ENCODE data around the gene RBPJL. TPM values are rescaled to one million over a fixed set of nuclear protein-coding genes. Genes with fewer than 3 reads are reported as not detected.
"Not testable (repeated sequence)": the region's sequence is repeated elsewhere in the genome, so short reads cannot be mapped to it uniquely, and the experiment has no call there.

The RBPJL gene
- total RNA-seq, 1 donor from 2014 or later, result not detected

DNA sequence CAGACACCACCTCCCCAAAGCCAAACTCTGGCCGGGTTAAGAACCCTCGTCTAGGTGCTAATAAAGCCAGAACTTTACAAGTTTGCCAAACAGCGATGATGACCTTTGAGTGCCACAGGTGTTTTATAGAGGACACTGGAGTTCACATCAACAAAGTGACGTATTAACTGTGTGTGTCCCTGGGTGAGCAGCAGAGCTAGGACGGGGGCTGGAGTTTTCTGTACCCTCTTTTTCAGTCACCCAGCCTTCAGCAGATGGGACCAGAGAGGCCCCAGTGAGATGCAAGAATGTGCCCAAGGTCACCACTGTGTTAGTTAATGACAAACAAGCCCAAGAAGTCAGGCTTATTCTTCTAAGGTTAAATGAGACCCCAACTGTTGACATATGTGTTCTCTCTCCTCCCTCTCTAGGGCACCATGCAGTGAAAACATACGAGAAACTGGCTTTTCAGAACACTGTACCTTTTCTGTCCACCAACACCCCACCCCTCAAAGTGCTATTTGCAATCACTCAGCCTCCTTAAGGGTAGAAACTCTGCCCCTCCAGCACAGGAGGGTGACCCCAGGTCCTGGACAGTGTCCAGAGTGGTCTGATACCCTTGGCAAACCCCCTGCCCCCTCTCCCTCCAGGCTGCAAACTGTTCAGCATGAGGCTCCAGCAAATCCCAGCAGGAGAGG is 36.4 kb downstream of the RBPJL start:
- Mint-ChIP-seq H3K4me1 (ENCODE audit: low read depth) (peaks cover 55% of the 10 kb centered on the region), H3K27ac (no peak overlapping the region), H3K36me3 (ENCODE audit: low read depth) (peaks cover 71% of the 10 kb centered on the region), H3K9me3 (no peaks in the 10 kb centered on the region), H3K27me3 (ENCODE audit: low read depth) (no peaks in the 10 kb centered on the region), H3K4me3 (ENCODE audit: low read depth) (no peak overlapping the region)
- intact Hi-C loops (cut with micrococcal nuclease), result no loop called here
- DNase-seq (ENCODE audit: low spot score), result no peak

DNA sequence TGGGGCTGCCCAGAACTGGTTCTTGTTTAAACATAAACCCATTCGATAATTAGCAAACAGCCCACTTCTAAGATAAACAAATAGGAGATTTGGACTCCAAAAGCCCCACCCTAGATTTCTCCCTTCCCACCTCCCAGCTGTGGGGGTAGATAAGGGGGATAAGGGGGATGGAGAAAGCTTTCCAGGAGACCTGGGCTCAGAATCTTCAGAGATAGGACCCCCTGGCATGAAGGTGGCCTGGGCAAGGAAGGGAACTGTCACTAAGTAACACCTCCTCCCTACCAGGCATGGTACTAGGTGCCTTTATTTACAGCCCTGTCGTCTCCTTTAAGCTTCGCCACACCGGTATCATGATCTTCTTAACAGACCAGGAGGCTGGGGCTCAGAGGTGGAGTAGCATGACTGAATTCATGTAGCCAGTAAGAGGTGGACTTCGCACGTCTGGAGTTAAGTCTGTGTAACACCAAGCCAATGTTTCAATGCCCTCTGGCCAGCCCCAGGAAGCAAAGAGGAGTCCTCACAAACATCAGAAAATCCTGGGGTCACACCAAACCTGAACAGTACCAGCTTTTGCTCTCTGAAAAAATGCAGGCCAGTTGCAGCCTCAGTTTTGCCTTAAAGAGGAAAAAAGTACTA is 37.0 kb downstream of the RBPJL start:
- H3K36me3 Mint-ChIP-seq (ENCODE audit: low read depth), result peaks cover 69% of the 10 kb centered on the region

DNA sequence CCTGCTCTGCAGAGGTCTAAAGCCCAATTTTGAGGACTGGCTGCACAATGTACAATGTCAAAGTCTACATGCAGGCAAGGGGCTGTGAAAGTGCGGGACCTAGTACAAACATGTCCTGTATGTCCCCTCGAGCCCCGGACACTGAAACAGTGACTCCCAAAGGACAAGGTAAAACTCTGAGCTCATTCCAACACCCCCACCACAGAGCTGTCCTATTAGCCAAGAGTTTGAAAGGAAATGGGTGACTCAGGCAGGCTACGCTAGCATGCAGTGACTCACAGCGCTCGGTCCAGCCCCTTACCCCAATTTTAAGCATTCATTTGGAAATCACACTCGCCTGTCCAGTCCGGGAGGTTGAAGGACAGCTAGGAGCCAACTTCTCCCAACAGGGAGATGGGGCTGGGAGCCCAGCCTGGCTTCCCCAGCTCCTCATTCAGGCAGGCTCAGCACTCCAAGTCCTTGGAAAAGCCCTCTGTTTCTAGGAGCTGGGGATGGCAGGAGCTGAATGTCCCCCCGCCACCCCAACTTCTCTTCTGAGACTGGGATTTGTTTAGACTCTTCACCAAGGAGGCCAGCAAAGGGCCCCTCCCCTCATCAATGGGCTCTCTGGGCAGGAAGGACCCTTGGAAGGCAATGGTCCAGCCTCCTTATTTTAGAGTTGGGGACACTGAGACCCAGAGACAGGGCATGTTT is 37.7 kb downstream of the RBPJL start:
- Mint-ChIP-seq H3K4me3 (ENCODE audit: low read depth) (peak overlapping the region; percentile 87), H3K9me3 (no peaks in the 10 kb centered on the region), H3K27me3 (ENCODE audit: low read depth) (no peaks in the 10 kb centered on the region), H3K27ac (no peak overlapping the region), H3K36me3 (ENCODE audit: low read depth) (peaks cover 64% of the 10 kb centered on the region), H3K4me1 (ENCODE audit: low read depth) (peaks cover 59% of the 10 kb centered on the region)
- intact Hi-C loops (cut with micrococcal nuclease), result no loop called here
- no peak for DNase-seq (ENCODE audit: low spot score)

More for the DNA sequence above, 37.0 kb downstream of the RBPJL start:
- H3K27me3 Mint-ChIP-seq (ENCODE audit: low read depth), result no peaks in the 10 kb centered on the region
- H3K27ac Mint-ChIP-seq, result no peak overlapping the region
- H3K9me3 Mint-ChIP-seq, result no peaks in the 10 kb centered on the region
- no peak for DNase-seq (ENCODE audit: low spot score)
- intact Hi-C loops (cut with micrococcal nuclease), result no loop called here
- no peak overlapping the region for H3K4me3 Mint-ChIP-seq (ENCODE audit: low read depth)
- H3K4me1 Mint-ChIP-seq (ENCODE audit: low read depth), result peaks cover 58% of the 10 kb centered on the region

DNA sequence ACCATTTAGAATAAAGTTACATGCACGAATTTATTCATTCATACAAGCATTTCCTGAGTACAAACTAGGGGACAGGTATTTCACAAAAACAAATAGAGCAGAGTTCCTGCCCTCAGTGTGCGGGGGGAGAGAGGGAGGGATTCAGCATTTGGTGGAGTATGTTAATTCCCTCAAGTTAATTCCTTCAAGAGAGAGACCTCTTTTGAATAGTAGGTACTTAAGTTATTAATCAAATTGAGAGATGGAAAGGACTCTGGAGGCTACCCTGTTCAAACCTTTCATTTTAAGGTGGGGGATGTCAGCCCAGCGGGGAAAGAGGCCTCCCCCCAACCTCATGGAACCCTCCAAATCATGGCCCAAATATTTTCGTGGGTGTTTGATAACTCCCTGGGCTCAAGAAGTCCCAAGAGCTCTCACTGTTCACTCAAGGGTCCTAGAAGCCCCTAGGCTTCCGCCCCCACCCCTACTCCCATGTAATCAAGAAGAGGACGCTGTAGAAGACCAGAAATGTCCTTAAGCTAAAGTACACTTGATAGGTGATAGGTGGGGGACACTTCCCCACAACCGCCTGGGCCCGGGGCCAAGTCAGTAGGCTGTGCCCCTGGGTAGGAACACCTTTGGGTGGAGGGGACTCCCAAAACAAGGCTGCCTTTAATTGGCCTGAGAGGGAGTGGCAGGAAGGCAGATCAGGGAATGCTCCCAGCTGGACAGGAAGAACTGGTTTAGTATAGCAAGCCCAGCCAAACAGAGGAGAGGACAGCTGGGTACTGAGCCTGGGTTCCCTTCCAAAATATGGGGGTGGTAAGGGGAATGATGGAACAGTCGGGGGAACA is 38.7 kb downstream of the RBPJL start:
- Mint-ChIP-seq H3K36me3 (ENCODE audit: low read depth) (peaks cover 54% of the 10 kb centered on the region), H3K4me1 (ENCODE audit: low read depth) (peaks cover 64% of the 10 kb centered on the region), H3K27ac (peak overlapping the region; percentile 42), H3K9me3 (no peaks in the 10 kb centered on the region), H3K4me3 (ENCODE audit: low read depth) (peak overlapping the region; percentile 87), H3K27me3 (ENCODE audit: low read depth) (no peaks in the 10 kb centered on the region)
- DNase-seq (ENCODE audit: low spot score), result no peak
- intact Hi-C loops (cut with micrococcal nuclease), result no loop called here

DNA sequence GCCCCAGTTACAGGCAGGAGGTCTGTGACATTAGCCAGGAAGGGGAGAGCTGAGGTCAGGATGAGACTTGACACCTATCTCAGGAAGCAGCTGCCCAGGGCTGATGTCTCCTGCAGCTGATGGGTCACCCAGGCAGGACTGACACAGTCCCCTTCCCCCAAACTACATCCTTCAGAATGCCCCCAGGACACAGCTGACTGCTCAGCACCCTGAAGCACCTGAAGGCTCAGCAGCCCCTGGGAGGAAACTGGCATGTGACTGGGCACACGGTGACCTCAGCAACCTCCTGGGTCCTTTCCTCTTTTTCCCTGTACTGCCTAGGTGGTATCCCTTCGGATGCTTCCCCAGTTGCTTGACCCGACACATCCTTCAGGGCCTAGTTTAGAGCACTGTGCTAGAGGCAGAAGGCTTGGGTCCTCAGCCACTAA is 39.7 kb downstream of the RBPJL start:
- Mint-ChIP-seq H3K27ac (peak overlapping the region; percentile 50), H3K4me3 (ENCODE audit: low read depth) (peak overlapping the region; percentile 87), H3K9me3 (no peaks in the 10 kb centered on the region), H3K36me3 (ENCODE audit: low read depth) (peaks cover 45% of the 10 kb centered on the region), H3K27me3 (ENCODE audit: low read depth) (no peaks in the 10 kb centered on the region), H3K4me1 (ENCODE audit: low read depth) (peaks cover 61% of the 10 kb centered on the region)
- DNase-seq (ENCODE audit: low spot score), result no peak
- intact Hi-C loops (cut with micrococcal nuclease), result loop anchor here (1.0 kb wide), 1 partner anchor 8 kb away; no protein-coding TSS in a partner anchor

DNA sequence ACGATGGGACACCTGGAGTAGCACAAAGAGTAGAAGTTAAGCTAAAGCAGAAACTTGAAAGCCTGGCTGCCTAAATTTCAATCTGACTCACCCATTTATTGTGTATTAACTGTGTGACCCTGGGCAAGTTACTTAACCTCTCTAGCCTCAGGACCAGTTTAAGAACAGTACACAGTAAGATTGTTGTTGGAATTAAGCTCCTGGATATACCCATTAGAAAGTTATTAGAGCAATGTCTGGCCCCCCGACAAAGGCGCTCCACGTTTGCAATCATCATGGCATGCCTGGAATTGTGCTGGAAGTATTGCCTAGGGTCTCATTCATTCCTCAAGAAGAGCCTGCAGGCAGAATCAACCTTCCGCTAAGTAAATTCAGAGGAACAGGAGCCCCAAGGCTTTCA is 40.2 kb downstream of the RBPJL start:
- peaks cover 41% of the 10 kb centered on the region for H3K36me3 Mint-ChIP-seq (ENCODE audit: low read depth)
- no peak for DNase-seq (ENCODE audit: low spot score)
- intact Hi-C loops (cut with micrococcal nuclease), result loop anchor here (1.0 kb wide), 1 partner anchor 7 kb away; no protein-coding TSS in a partner anchor
- peak overlapping the region; percentile 50 for H3K27ac Mint-ChIP-seq
- peak overlapping the region; percentile 87 for H3K4me3 Mint-ChIP-seq (ENCODE audit: low read depth)
- H3K9me3 Mint-ChIP-seq, result no peaks in the 10 kb centered on the region
- H3K4me1 Mint-ChIP-seq (ENCODE audit: low read depth), result peaks cover 60% of the 10 kb centered on the region
- H3K27me3 Mint-ChIP-seq (ENCODE audit: low read depth), result no peaks in the 10 kb centered on the region

DNA sequence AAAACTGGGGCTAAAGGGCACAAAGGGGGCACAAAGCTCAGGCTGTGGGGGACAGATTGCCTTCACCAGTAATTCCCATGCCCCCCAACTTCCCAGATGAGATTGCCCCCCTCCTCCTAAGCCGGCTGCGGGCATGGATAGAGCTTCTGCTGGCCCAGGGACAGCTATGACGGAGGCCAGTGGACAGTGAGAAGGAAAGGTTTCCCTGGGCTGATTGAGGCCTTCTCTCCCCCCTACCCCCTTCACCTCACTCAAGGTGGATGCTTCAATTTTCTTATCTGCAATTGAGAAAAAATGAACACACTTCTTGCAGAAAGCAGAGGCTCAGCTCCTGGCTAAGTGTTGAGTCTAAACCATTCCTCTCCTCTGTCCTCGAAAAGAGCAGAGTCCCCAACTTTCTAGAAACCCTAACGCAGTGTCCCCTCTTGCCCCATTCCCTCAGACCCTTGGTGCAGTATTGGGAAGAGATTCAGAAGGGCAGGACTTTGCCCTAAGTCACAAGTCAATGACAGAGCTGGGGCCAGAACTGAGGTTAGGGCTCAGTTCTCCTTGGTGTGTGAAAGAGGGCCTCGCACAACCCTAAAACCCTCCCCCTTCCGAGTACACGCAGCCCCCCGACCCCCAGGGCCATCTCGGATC is 40.8 kb downstream of the RBPJL start:
- H3K4me1 Mint-ChIP-seq (ENCODE audit: low read depth), result peaks cover 59% of the 10 kb centered on the region
- no peaks in the 10 kb centered on the region for H3K27me3 Mint-ChIP-seq (ENCODE audit: low read depth)
- H3K27ac Mint-ChIP-seq, result peak overlapping the region; percentile 50
- DNase-seq (ENCODE audit: low spot score), result no peak
- intact Hi-C loops (cut with micrococcal nuclease), result no loop called here
- H3K9me3 Mint-ChIP-seq, result no peaks in the 10 kb centered on the region
- H3K36me3 Mint-ChIP-seq (ENCODE audit: low read depth), result peaks cover 40% of the 10 kb centered on the region
- H3K4me3 Mint-ChIP-seq (ENCODE audit: low read depth), result peak overlapping the region; percentile 87

DNA sequence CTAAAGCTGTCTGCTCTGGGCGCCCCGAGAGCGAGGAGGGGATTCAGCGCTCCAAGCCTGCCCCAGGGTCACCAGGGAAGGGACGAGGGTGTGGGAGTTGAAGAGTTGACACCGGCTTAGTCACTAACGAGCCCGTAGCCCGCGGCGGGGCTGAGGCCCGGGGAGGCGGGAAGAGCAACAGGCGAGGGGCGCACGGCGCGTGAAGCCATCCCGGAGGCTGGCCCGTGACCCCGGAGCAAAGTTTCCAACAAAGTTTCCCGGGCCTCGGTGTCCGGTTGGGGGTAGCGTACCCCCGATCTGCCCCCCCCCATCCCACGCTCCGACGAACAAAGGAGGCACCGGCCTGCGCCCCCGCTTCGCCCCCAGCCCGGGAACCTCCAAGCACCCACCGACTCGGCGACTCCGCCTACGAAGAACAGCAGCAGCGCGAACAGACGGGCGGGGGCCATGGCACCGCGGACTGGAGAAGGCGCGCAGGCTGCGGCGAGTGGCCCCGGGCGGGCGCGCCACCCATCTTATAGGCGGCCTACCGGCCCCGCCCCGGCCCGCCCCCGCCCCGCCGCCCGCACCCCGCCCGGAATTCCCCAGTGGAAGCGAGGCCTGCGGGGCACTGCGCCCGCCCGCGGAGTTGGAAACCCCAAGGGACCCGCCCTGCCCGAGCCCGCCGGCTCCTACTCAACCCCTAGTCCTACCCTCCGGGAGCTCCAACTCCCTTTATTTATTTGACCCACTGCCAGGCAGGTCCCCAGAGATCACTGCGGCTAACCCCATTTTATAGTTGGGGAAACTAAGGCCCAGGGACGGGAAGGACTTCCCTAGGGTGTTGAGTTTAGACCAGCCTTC is 41.5 kb downstream of the RBPJL start, which contains the start of gene SDC4:
TSS of gene SDC4 (minus strand) at position 489 of the 843 bp plus-strand sequence. CDS start at position 449, 40 bp downstream.
- Mint-ChIP-seq H3K4me1 (ENCODE audit: low read depth) (peaks cover 55% of the 10 kb centered on the region), H3K27ac (peak within 1 kb of the TSS; percentile 68), H3K4me3 (ENCODE audit: low read depth) (peak within 1 kb of the TSS; percentile 87), H3K27me3 (ENCODE audit: low read depth) (no peaks in the 10 kb centered on the region), H3K9me3 (no peaks in the 10 kb centered on the region), H3K36me3 (ENCODE audit: low read depth) (peaks cover 38% of the 10 kb centered on the region)
- DNase-seq (ENCODE audit: low spot score), result peak; percentile 61
- intact Hi-C loops (cut with micrococcal nuclease), result loop anchor here (1.0 kb wide), 1 partner anchor 15 kb away; the partner anchor contains the start of gene SYS1

DNA sequence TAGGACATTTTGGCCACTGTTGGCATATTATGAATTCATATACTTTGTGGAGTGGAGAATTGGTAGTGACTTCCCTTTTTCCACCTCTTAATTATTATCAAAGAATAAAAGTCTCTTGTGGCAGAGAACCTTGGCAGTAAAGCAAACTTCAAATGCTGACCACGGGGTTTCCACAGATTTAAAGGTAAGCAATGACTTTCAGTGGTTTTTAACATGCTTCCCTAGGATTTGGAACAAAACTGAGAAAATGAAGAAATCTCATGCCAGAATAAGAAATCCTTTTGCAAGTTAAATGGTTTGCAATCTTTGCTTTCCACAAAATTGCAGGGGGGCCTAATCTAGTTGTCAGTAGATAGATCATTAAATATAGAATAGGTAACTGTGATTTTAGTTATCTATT is 43.6 kb downstream of the RBPJL start:
- H3K9me3 Mint-ChIP-seq, result no peaks in the 10 kb centered on the region
- peak overlapping the region; percentile 42 for H3K27ac Mint-ChIP-seq
- H3K4me3 Mint-ChIP-seq (ENCODE audit: low read depth), result no peak overlapping the region
- intact Hi-C loops (cut with micrococcal nuclease), result no loop called here
- H3K4me1 Mint-ChIP-seq (ENCODE audit: low read depth), result peaks cover 59% of the 10 kb centered on the region
- DNase-seq (ENCODE audit: low spot score), result no peak
- H3K27me3 Mint-ChIP-seq (ENCODE audit: low read depth), result no peaks in the 10 kb centered on the region
- H3K36me3 Mint-ChIP-seq (ENCODE audit: low read depth), result peaks cover 24% of the 10 kb centered on the region

DNA sequence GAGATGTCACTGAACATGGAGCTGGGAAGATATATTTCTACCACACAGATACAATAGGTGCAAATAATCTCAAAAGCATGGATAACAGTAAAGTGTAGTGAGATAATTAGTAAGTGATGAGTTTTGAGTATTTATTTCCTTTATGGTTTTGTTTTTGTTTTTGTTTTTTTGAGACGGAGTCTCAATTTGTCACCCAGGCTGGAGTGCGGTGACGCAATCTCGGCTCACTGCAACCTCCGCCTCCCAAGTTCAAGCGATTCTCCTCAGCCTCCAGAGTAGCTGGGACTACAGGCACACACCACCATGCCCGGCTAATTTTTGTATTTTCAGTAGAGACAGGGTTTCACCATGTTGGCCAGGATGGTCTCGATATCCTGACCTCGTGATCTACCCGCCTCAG is 44.2 kb downstream of the RBPJL start:
- DNase-seq (ENCODE audit: low spot score); intact Hi-C loops (cut with micrococcal nuclease); H3K9me3 Mint-ChIP-seq; H3K27me3 Mint-ChIP-seq (ENCODE audit: low read depth); H3K4me3 Mint-ChIP-seq (ENCODE audit: low read depth); H3K27ac Mint-ChIP-seq: not testable (repeated sequence)
- peaks cover 20% of the 10 kb centered on the region for H3K36me3 Mint-ChIP-seq (ENCODE audit: low read depth)
- peaks cover 59% of the 10 kb centered on the region for H3K4me1 Mint-ChIP-seq (ENCODE audit: low read depth)

DNA sequence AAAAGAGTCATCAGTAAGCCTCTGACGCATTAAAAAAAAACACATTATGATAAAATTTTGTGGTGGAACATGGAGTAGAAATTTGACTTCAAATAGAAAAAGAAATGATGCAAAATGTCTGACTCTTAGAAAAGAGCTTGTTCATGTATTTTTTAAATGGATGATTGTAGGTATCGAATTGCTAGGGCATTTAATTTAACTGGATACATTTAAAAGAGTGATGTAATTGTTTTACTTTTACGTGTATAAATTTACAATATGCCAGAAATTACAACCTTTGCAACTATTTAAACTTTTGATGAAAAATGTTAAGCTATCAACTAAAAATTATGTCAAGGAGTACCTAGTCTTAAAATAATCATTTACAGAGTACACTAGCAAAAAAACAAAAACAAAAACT is 46.1 kb downstream of the RBPJL start:
- H3K4me1 Mint-ChIP-seq (ENCODE audit: low read depth), result peaks cover 55% of the 10 kb centered on the region
- no peaks in the 10 kb centered on the region for H3K27me3 Mint-ChIP-seq (ENCODE audit: low read depth)
- H3K9me3 Mint-ChIP-seq, result no peaks in the 10 kb centered on the region
- intact Hi-C loops (cut with micrococcal nuclease), result no loop called here
- no peak overlapping the region for H3K27ac Mint-ChIP-seq
- H3K4me3 Mint-ChIP-seq (ENCODE audit: low read depth), result no peak overlapping the region
- peaks cover 1% of the 10 kb centered on the region for H3K36me3 Mint-ChIP-seq (ENCODE audit: low read depth)
- no peak for DNase-seq (ENCODE audit: low spot score)
